ENCODE measurements around the gene TARS3.

Gene TARS3

DNA sequence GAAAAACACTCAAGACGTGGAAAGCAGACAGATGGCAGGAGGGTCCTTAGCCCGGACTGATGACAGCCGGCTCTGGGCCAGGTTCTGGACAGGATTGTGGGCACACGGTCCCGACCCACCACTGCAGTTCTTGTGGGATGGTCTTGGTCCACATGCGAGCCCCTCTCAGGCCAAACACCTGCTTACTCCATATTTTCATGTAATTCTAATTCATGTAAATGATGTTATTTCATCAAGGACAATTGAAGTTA lies 104.7 kb downstream of the TARS3 start:
- FAIRE-seq = no peak

DNA sequence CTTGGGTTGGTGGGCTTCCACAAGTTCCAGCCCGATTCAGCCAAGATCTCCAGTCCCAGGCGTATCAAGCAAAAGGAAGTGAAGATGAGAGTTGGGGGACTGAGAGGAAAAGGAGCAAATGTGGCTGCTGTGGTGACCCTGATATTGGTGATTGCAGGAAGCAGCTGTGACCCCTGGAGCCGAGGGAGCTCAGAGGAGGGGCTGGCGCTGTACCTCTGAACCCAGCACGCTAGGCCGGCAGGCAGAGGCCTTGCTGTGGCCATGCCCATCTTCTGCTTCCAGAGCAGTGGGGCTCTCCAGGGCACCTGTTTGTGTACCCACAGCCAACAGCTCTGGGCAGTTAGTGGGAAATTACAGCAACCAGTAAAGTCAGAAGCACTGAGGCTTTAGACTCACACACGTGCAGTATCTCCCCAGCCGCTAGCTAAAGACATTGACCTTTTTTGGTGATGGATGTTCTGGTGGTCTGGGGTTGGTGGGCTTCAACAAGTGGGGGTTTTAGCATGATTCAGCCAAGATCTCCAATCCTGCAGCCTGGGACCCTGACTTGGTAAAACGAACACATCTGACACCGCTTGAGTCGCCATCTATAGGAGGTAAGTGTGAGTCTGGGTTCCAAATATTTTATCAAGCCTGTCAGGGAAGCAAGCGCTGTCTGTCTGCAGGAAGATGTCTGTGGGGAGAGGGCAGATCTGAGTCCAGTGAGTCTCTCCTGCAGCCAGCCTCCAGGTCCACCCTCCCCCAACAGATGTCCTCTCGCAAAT lies 105.2 kb downstream of the TARS3 start:
- FAIRE-seq = no peak

DNA sequence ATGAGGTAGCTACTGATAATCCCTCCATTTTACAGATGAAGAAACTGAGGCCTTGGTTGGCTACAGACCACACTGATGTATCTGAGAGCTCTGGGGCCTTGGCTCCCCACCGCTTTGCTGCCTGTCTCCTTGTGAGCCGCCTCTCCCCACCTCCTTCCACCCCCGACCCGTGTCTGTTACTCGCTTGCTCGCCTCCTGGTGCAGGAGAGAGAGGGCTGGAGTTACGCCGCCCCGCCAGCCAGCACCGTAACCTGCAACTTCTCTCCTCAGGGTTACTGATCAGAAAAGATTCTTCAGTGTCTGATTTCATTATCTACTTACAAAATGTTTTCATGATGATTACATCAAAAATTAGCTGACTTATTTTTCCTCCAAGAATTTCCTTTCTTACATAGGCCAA lies 106.2 kb downstream of the TARS3 start:
- FAIRE-seq = no peak

DNA sequence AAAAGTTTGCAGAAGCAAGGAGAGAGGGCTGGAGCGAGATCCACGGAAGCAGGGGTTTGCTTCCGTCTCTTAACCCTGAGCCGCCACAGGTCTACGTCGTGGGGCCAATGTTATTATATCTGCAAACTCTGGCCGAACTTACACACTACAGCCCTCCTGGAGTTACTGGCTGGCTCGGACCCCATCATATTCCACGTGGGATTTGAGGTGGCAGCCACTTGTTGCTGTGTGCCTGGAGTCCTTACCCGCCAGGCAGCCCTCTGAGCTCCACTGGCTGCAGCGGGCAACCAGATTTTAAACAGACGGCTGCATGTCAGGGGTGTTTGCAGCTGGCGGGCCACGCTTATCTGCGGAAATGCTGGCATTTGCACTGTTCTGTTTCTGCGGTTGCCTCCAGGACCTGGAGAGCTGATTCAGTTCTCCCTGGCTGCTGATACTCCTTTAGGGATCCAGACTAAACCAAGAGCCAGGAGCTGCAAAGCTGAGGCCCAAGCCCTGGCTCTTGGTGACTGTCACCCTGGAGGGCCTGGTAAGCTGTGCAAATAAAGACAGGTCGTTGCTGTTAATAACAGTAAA lies 106.8 kb downstream of the TARS3 start:
- no peak for FAIRE-seq

DNA sequence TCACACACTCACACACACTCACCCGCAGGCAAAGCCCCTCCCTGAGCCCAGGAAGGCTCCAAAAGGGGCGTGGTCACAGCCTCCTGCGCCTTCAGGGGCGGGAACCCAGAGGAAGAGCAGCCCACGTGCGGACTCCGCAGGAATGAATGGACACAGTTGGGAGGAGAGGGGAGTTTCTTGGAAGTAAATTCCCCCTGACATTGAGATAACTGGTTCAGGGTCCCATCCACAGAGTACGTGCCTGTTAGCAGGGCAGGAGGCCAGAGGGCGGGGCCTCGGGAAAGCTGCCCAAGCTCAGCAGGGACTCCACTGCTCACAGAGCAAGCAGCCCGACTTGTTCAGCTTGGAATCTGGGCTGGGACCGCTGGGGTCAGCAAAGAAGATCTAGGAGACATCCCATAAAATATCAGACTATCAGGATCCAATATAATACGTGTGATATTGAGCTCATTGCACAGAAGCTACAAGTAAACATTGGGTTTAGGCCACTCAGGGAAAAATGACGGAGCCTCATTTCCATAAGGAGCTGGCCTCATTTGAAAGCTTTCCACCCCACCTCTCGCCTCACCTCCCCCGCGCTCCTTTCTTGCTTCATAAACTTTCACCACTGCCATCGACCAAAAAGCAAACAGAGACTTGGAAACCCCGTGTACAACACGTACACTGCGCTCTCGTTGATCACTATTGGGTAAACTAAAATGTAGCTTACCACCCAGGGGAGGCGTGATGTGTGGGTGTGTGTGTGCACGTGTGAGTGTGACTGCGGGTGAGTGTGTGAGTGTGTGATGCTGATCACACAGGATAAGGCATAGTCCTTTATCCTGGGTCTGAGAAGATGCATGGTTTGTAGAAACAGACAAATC lies 108.1 kb downstream of the TARS3 start:
- no peak for FAIRE-seq

DNA sequence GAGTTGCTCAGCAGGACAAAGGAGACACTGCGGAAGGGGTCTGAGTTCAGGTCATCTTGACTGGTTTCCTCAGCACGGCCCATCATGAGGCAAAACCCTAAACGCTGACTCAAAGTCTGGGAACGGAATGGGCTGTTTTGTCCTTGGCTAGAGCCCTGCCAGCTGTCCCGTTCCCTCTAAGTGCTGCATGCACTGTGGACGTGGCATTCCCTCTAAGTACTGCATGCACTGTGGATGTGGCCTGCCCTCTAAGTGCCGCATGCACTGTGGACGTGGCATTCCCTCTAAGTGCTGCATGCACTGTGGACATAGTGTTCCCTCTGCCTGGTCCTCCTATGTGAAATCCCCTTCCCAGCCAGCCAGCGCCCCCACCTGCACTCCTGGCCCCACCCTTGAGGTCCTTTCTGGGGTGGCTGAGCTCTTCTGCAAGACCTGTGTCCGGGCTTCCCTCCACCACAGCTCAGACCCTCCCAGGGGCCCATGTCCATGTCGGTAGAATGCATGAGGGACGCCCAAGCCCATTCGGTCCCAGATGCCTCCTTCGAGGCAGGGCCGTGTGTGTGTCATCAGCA lies 108.8 kb downstream of the TARS3 start:
- FAIRE-seq = no peak

DNA sequence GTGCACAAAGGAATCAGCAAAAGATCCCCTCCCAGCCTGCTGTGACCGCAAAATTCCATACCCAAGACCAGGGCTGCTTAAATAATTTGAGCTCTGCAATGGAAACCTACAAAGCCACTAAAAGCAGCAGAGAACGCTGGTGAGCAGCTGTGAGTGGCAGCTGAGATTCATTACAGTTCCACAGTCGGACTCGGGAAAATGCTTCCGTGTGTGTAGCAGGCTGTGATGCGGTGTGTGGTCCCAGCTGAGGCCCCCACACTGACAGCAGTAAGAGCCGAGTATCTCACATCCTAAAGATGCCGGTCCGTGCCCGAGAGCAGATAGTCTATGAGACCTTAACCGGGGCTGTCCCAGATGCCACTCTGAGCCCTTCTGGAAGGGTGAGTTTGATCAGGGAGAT lies 109.5 kb downstream of the TARS3 start:
- no peak for FAIRE-seq

DNA sequence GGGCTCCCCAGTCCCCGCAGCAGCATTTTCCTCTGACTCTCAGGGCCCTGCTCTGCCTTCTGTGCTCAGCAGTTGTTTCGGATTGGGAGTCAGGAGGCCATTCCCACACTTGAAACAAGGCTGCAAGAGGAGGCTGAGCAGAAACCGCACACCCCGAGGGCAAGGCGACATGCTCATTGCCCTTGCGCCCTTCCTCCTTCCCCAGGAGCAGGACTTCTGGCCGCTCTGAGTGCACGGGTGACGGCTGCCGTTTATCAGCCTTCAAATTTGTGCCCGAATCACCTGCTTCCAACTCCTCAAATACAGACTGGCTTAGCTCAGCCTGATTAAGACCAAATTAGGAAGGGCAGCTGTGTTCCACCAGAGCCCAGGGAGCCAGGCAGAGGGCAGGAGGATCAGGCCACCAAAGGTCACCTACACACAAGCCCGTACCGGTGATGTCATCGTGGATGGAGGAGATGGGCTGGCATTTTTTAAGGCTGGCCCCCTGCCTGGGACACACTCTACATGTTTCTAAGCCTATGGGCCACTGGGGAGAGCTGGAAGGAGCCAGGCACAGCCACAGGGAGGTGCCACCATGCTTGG lies 110.2 kb downstream of the TARS3 start:
- no peak for FAIRE-seq

DNA sequence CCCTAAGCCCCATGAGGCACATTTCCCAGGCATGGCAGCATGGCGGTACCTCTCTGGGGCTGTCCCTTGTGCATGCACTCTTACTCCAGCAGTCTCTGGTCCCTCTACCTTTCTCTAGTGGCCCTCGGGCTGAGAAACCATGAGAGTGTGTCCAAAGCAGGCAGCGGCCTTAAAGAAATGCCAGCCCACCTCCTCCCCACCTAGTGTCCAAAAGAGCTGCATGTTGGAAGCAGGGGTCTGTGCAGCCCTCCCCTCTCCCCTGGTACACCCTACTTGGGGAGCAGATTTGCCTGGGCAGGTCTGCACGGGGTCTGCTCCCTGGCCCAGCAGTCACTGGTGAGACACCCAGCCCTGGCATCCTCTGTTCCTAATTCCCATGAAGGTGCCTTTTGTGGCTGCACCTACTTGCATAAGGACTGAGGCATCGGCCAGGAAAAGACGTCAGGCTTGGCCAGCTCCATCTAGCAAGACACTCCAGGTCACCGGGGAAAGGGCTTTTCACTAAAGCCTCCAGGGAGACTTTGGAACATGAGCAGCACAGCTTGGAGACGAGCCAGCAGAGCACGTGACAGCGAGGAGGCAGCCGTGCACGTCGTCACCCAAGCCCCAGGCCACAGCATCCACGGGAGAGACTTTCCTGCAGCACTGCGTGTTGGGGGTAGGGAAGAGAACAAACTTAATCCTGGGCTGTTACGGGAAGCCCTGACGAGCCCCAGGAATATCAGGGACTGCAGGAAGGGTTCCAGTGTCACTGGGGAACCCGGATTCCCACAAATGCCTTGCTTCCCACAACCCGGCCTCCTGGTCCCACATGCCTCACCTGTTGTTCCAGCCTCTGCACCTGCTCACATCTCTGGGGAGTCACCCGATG lies 110.9 kb downstream of the TARS3 start:
- FAIRE-seq = no peak

DNA sequence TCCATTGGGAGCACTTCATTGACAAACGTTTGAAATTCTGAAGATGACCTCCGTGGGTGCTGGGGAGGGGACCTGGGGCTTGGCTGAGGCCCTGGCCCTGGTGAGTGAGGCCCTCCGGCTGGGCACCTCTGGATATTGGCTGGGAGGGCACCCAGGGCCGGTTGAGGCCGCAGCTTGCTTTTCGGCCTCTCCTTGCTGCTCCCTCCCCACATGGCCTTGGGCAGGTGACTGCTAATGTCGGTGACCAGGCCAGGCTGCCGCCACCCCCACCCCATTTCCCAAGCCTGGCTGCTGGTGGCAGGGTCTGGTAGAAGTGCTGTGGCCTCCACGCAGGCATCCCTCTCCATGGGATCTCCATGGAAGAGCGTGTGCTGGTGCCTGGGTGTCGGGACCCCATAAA lies 111.6 kb downstream of the TARS3 start:
- FAIRE-seq = no peak

DNA sequence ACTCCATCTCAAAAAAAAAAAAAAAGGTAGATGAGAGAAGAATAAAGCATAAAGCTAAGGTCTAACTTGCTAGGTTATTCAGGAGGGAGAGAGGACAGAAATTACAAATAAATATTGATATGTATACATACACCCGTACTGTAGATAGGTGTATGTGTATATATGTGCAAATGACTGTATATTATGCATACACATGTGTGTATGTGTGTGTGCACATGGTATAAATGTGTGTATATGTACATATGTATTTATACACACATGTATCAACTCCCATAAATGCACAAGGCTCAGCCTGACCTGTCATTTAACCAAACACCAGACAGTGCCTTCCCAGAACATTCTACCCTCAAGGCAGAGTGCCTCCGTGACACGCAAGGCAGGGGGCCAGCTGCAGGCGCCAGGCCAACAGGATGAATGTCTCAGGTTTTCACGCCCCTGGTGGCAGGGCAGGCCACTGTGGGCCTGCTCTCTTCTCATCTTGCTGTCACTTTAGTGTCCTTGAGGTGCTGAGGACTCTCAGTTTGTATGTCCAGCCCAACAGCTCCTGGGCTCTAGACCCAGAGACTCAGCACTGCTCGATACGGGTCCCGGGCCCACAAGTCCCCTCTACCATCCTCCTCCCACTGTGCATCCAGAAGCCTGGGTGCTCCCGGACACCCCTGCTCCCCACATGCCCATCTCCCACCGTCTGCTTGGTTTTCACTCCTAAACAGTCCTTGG lies 112.5 kb downstream of the TARS3 start:
- no peak for FAIRE-seq

DNA sequence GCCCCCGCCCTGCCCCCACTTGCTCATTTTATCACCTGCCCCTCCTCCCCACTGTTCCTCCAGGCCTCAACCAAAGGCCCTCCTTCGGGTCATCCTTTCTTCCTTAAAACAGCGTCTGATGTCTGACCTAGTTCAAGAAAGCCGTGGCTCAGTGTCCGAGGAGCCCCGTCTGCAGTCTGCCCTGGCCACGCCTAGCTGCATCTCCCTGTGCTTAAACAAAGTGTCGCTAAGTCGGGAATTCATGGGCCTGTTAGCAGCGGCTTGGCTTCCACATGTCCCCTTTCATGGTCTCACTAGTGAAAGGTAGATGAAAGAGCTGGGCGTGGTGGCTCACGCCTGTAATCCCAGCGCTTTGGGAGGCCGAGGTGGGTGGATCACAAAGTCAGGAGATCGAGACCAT lies 113.3 kb downstream of the TARS3 start:
- no peak for FAIRE-seq

DNA sequence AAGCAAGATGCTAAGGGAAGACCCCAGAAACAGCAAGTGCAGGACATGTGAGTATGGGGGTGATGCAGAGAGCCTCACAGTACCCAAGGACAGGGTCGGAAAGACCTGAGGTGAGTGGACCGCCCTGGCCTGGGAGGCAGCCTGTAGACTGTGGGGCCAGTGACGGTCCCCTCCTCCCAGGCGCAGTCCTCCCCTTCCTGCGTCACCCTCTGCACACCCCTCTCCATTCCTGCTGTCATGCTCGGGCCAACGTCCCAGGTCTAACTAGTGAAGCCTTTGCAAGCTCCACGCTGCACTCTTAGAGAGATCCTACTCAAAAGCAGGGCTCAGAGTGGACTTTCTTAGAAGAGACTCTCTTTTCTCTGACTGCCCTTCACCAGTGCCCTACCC lies 113.7 kb downstream of the TARS3 start:
- no peak for FAIRE-seq

DNA sequence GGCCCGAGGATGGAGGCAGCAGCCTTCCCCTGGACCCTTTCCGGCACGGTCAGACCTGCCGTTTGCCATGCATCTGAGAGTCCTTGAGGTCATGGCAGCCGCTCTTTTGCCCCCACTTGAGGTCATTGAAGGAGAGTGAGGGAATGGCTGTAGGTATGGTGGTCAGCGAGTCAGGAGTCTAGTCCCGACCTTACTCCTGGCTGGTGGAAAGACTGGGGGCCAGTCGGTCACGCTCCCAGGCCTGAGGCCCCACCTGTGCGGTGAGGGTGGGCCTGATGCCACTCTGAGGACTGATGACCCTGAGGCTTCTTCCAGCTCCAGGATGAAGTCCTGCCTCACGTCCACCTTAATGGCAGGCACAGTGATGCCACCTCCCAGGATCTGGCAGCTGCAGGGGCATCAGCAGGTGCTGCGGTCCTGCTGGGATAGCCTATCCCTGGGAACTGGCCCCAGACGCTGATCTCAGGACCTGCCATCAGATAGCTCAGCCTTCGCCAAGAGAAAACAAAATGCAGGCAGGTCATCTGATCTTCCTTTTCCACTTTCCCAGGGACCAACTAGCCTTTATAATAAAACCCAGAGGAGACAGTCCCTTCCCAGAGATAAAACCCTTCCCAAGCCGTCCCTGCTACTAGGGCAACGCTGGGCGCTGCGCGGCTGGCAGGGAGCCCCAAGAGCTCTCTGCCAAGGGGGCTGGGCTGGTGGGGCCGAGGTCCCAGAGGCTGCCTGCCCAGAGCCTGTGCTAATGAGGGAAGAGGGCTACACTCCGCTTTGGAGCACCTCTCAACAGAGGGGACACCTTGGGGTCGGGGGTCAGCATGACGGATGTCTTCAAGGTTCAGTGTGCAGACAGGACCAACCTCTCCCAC lies 114.3 kb downstream of the TARS3 start:
- FAIRE-seq = no peak

DNA sequence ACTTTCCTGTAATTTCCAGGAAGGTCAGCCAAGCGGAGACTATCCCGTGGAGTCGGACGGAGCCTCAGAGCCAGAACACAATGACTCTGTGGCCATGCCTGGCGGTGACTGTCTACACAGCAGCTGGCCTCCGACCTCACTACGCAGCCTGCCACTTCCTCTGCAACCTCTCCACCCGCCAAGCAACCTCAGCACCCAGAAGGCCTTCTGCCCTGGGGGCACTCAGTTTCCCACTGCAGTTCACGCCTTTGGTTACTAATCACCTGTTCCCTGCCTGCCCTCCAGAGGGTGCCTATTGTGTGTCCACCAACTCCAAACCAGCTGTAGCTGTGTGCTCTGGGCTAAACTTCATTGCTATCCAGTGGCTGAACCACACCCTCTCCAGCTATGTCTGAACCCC lies 116.1 kb downstream of the TARS3 start:
- no peak for FAIRE-seq

DNA sequence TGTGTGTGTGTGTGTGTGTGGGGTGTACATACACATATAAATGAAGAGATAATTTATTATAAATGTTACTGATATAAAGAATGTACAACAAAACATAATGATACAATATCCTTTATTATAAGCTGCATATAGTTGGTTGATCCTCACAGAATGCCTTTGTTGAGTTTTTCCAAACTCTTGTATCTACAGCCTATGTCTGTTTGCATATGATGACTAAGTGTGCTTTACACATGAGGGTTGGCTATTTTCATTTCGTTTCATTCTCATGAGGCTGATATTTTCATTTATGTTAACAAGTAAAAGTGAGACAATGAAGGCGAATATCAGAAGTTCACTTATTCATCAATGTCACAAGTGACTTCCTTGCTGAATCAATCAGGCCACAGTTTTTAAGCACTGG lies 117.2 kb downstream of the TARS3 start:
- no peak for FAIRE-seq

DNA sequence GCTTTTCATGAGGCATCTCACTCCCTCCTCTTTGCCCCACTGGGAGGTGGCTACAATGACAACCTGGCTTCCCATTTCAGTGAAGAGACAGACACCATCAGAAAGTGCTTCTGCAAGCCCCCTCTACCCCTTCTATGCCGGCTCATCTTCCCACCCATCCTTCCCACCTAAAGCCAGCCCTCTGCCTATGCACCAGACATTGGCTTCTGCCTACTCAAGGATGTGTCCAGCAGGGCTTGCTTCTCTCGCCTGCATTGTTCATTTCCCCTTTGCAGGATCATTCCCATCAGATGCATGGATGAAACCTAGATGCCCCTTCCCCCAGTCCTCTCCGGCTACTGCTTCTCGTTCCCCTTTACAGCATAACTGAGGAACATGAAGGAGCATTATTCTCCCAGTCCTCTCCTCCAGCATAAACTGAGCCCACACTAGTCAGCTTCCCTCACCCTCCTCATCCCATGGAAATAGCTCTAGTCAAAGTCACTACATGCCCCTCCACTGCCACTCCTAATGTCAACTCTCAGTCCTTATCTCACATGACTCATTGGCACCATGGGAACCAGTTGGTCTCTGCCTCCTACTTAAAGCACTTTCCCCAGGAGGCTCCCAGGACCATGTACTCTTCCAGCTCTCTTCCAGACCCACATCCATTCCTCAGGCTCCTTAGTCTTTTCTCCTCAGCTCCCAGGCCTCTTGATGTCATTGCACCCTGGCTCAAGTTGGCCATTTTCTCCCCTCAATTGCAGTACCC lies 120.0 kb downstream of the TARS3 start:
- no peak for FAIRE-seq
